Measurements from ENCODE around the gene SCGB2A2.

SCGB2A2 gene

GRCh38 chr11:62322524-62322923 lies 52.6 kb downstream of the SCGB2A2 start:
- no peak for TF ChIP-seq CTCF (IDR thresholded peaks at IDR 0.05; ENCODE audit: low read depth, low read length, missing control alignments)
- H3K4me3 ChIP-seq (ENCODE audit: low read depth, low read length), result no peak overlapping the region
- DNase-seq (ENCODE audit: low read depth), result no peak

All from GM12864 (cell line).